GM18520 (cell line): Measurements from ENCODE around the gene NEDD4L.
"Not testable (repeated sequence)": the region's sequence is repeated elsewhere in the genome, so short reads cannot be mapped to it uniquely, and the experiment has no call there.

Experiments
- ATAC-seq: cut with Tn5 transposase; IDR thresholded peaks from one replicate; pipeline ENCODE4 v1.9.1; 2021; ENCODE audit not compliant: unreplicated experiment

NEDD4L gene

DNA sequence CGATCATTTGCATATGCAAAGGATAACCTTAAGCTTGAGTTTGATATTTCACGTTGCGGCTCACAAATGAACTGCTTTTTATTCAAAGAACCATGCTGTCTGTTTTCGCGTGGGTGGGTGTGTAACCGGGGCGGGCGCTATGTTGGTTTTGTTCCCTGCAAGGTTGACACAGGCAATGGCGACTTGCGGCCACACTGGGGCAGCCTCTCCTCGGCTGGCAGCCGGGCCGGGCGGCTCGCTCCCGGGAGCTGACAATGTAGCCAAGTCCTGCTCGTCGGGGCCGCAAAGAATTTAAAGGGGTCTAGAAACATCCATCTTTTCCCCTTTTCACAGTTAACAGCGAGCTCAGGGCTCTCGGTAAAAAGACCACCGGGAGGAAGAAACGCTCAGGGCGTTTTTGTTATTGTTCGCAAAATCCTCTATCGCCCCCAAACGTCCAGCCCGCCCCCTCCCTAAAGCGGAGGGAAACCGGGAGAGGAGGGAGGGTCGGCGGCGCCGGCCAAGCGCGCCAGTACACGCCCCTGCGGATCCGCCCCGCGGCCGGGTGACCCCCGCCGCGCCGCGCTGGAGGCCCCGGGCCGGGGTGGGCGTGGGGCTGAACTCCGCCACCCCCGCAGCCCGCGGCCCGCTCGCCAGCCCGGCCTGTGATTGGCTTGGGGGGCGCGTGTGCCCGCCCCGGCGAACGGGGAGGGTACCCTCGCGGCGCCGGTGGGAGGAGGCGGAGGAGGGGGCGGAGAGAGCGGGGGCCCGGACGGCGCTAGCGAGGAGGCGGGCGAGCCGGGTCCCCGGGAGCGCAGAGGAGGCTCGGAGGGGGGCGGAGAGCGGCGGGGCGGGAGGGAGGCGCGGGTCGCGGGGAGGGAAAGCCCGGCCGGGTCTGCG lies at the start of gene NEDD4L:
Gene NEDD4L, plus strand, starts transcription at position 736 of the 879 bp plus-strand sequence. CDS start 435 bp downstream, outside the sequence.
- peak; percentile 54 for ATAC-seq

DNA sequence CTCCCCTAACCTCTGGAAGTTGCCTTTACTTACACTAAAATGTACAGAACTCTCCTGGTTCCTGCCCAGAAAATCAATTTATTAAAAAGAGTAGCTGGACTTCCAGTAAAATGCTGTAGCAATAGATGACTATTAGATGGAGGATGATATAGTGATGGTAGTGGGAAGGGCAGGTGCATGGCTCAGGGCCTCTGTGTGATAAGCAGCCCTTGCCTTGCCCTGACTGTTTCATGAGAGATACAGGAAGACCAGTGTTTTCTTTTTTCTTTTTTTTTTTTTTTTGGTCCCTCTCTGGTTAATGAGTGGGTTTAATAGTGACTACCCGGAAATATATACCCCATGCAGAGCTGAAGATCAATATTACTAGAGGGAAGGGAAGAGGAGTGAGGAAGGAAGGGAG lies 48.7 kb upstream of the NEDD4L start:
- ATAC-seq = no peak

DNA sequence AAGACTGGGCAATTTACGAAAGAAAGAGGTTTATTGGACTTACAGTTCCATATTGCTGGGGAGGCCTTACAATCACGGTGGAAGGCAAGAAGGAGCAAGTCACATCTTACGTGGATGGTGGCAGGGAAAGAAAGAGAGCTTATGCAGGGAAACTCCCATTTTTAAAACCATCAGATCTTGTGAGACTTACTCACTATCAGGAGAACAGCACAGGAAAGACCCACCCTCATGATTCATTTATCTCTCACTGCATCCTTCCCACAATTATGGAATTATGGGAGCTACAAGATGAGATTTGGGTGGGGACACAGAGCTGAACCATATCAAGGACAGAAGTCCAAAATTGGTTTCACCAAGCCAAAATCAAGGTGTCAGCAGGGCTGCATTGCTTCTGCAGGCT lies 47.1 kb upstream of the NEDD4L start:
- not testable (repeated sequence) for ATAC-seq

DNA sequence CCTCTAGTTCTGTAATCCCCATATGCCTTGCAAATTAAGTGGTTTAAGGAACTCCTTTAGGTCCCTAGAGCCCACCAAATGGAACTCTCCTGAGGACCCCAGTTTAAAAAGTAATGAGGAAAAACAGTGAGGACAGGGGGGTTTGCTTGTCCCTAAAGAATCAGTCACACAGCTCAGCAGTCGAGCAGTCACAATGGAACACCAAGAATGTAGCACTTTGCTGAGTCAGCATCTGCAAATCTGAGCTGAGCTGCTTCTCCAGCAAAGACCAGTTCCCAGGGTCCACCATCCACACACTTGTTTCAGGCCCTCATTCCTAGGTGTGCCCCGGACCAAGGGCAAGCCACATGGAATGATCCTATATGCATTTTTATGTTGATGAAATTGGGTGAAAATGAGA lies 46.2 kb upstream of the NEDD4L start:
- ATAC-seq = no peak

DNA sequence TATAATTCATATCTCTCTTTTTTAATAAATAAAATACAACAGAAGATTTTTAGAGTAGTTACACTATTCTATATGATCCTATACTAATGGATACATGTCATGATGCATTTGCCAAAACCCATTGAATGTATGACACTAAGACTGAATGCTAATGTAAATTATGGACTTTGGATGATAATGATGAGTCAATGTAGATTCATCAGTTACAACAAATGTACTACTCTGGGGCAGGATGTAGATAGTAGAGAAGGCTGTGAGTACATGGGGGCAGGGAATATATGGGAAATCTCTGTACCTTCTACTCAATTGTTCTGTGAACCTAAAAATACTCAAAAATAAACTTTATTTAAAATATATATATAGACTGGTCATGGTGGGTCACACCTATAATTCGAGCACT lies 45.6 kb upstream of the NEDD4L start:
- ATAC-seq = no peak

DNA sequence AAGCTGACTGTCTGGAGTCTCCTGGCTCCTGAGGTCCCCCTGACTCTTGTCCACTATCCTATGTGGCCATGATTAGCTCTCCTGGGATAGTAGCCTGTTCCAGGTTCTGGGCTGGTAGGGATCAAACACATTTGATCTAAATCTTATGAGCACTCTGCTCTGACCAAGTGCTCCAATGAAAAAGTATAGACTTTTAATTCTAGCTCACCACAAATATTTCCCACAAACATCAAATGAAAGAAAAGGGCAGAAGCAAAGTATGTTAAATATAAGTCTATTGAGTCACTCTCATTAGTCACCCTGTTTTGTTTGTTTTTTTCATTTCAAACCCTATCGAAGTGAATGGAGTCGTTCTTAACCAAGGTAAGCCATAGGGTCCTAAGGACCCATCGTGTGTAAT lies 39.7 kb upstream of the NEDD4L start:
- ATAC-seq = no peak

DNA sequence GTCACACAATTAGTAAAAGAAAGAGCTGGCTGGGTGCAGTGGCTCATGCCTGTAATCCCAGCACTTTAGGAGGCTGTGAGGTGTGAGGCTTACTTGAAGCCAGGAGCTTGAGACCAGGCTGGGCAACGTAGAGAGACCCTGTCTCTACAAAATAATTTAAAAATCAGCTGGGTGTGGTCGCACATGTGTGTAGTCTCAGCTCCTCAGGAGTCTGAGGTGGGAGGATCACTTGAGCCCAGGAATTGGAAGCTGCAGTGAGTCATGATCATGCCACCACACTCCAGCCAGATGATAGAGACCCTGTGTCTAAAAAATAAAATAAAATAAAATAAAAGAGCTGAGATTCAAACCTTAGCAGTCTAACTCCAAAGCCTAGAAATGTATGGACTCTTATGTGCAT lies 39.0 kb upstream of the NEDD4L start:
- ATAC-seq = no peak

DNA sequence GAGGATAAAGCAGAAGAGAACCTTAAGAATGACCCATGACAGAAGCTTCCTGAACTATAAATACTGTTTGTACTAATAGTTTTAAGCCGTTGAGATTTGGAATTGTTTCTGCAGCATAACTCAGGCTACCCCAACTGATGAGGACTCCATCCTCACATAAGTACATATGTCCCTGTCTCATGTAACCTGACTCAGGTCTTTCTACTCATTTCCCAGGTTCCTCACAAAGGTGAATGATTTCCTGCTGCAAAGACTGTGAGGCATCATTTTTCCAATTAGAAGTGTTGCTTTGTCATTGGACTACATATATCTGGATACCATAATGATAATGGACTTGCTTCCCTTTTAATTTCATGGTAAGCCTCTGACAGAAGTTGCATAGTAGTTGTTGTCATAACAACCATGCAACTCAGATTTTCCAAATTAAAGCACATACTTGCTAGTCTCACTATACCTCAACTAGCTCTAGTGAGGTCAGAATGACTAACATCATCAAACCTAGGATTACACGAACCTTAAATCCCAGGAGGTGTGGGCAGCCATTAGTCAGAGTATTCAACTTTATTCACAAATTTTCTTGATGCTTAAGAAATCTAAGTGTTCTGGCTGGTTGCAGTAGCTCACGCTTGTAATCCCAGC lies 38.0 kb upstream of the NEDD4L start:
- ATAC-seq = no peak

DNA sequence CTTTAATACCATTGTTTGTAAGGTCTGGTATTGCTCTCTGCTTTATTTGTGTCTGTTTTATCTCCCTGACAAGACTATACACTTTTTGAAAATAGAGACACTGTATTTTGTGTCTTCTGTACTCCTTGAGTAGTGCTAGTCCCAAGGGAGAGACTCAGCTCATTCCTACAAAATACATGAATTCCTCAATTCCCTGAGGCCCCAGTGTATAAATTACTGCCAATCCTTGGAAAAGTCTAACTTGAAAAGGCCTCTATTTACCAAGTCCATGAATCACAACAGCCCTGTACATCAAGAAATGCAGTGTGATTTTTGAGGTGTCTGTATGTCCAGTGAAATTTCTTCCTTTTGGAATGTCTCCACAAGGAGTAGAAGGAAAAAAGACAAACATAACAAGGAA lies 34.9 kb upstream of the NEDD4L start:
- ATAC-seq = no peak

DNA sequence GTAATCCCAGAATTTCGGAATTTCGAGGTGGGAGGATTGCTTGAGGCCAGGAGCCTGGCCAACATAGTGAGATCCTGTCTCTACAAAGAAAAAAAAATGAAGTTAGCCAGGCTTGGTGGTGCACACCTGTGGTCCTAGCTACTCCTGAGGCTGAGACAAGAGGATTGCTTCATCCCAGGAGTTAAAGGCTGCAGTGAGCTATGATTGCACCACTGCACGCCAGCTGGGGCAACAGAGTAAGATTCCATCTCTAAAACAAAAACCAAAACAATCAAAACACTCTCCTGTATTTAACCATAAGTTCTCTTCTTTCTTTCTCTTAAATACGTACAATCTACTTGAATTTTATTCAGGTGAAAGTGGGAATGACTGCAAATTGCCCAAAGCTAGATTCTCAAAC lies 33.8 kb upstream of the NEDD4L start:
- no peak for ATAC-seq

DNA sequence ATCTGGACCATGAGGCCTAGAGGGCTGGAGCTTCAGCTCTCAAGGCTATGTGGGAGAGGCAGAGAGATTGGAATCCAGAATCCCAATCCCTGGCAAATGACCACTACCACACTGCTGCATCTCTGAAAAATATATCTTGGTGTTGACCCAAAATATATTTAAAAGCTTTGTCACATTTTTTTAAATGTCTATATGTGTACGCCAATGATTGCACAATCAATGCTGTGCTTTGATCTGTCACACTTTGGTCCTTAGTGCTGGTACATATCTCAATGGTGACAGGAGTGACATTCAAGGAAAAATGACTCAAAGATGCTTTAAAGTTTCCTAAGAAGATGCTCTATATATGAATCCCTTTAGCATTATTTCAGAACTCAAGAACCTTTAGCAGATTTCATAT lies 31.7 kb upstream of the NEDD4L start:
- ATAC-seq = no peak

DNA sequence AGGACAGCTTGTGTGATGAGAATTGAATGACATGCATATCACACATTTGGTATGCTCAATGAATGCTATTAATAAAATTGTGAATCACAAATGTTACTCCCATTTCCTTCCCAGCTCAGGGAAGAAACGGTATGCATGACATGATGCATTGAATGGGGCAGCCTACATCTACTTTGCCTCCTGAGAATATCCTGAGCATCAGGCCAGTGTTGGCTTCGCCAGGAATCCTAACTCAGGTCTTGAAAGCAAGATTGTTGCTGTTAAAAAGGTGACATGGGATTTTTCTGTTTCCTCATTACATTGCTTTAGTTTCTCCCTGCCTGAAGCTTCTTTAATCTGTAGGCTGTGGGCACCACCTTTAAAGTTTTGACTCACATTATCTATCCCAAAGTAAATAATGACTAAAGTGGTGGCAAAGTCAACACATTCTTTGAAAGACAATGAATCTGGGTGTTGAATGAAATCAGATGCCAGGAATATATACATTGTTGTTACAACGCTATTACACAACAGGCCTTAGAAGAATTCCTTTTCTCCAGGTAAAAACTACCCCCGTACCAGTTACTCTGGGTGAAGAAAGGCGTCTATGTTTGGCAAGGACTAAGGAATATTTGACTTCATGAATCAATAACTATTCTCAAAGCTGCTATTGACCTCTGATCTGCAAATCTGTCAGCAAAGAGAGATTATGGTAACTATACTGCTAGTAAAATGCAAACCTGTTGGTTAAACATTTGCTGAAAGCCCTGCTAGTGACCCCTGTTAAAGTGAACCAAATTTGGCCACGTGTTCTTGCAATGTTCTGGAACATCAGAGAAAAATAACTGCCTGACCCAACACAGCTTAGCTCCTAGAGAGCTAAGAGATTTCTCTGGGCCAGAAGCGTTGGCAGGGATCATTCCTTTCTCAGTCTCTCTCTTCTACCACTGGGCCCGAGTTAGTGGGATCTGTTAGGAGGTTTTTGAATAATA lies 30.5 kb upstream of the NEDD4L start:
- no peak for ATAC-seq

DNA sequence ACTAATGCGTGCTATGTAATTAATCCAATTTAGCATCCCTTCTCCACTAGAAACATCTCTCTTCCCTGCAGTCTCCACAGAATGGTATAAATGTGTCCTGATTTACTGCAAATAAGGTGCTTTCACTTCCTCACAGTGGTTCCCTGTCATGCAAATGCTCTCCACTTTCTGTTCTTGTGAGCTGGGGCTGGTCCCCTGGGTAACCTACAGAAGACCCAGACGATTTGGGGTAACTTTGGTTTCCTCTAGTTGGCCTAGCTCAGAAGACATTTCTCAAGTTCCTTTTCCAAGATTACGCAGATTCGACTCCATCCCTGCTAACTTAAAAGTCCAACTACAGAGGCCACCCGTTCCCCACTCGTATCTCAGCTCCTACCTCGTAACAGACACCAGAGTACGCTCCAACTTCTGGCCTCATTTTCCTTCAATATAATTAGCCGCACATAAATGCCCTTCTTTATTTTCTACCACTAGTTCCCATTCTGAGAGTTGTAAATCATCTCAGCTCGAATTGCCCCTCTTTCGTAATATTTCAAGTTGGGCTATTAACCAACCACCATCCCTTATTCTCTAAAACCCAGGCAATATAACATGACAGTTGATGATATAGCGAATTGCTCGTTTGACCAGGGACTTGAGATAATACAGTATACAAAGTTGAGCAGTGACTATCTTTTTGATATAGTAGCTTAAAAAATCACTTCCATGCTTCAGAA lies 28.8 kb upstream of the NEDD4L start:
- peak; percentile 96 for ATAC-seq

DNA sequence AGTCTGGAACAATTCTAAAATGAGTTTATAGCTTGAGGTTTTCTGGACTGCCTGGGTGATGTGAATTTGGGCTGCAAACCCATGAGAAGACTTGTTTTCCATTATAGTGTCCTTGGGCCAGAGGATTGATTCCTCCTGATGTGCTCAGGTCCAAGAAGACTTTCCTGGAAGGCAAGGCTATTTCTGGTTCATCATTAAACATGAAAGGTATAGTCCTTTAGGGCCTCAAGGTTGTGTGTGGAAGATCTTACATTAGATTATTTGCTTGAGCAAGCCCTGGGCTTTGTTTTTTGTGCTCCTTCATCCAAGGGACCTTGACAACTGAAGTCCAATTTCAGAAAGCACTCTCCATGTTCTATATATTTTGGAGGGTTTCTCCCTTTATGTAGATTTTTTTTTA lies 26.8 kb upstream of the NEDD4L start:
- ATAC-seq = no peak

DNA sequence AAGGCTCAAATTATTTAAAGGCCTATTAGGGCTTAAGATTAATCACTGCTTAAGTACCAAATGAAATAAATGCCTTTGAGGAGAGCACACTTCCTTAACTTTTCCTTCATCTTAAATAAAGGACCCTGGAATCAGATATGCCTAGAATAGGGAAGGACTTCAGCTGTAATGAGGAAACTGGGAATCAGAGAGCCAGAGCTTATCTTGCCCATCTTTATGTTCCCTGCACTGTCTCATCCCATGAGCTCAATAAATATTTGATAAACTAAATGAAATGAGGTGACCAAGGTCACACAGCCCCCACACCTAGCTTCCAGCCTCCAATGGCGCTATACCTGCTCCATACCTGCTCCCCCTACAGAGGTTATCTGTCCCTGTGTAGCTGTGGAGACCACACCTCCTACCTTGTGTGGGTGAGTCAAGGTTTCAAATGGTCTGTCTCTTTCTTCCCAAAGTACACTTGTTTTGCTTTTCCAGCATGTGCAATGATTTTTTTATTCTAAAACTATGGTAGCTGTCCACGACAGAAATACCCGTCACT lies 23.4 kb upstream of the NEDD4L start:
- ATAC-seq = no peak

DNA sequence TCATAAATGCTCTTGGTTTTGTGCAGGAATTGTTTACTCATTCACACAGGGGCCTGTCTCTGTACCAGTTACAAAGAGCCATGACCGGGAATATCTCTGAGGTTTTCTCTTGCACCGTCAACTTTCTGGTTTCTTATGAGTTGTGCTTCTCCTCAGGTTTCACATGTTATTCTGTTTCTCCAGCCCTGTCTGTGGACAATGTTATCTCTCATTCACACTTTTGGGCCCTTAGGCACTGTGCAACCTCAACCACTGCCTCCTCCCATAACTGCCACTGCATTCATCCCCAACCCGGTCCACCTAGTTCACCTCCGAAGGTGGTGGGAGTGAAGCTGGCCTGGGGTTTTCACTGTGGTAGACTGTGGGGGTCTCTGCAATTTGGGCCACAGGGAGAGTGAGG lies 22.5 kb upstream of the NEDD4L start:
- no peak for ATAC-seq

DNA sequence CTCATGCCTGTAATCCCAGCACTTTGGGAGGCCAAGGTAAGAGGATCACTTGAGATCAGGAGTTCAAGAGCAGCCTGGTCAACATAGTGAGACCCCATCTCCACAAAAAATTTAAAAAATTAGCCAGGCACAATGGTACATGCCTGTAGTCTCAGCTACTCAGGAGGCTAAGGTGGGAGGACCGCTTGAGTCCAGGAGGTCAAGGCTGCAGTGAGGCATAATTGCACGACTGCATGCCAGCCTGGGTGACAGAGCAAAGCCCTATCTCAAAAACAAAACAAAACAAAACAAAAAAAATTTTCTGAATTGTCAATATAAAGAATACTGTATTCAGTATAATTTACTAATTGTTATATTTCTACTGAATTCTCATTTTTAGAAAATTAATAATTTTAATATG lies 20.9 kb upstream of the NEDD4L start:
- ATAC-seq = no peak

DNA sequence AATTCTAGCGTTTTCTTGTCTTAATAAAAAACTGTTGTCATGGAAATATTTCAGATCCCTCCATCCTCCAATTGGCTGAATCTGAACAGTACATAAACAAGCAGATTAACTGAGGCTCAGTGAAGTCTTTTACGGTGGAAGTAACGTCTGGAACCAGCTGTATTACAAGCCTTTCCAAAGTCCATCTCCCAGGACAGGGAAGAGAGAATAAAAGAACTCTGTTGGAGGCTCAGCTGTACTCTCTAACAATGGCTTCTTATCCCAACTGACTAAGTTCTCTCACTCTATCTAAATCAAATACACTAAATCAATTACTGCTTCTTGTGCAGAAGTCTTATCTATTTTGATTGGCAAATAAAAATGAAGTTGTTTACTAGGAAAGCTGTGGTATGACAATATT lies 19.9 kb upstream of the NEDD4L start:
- no peak for ATAC-seq

DNA sequence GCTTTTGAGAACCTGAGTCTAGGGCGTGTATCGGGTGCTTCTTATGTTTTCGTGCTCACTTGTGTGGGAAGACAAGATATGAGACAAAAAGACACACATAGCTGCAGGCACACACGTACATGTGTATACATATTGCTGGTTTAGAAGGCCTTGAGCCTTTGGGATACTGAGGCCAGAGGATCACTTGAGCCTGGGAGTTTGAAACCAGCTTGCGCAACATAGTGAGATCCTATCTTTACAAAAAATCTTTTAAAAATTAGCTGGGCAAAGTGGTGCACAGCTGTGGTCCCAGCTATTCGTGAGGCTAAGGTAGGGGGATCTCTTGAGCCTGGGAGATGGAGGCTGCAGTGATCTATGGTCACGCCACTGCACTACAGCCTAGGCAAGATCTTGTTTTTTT lies 18.8 kb upstream of the NEDD4L start:
- ATAC-seq = no peak

DNA sequence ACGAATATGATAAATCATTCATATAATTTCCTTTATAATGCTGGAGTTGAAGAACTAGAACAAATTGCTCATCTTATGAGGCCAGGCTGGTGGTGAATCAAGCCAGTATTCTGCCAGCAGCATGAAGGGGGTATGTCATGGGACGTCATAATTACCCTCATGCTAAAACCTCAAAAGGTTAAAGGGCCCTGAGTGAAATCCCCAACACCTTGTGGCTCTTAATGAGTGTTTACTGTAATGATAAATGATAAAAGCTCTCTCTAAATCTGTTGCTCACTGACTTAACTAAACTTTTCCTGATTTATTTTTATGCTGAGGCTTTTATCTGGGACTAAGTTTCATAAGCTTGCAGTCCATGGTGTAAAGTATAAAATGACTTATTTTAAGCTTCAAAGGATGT lies 18.3 kb upstream of the NEDD4L start:
- no peak for ATAC-seq

DNA sequence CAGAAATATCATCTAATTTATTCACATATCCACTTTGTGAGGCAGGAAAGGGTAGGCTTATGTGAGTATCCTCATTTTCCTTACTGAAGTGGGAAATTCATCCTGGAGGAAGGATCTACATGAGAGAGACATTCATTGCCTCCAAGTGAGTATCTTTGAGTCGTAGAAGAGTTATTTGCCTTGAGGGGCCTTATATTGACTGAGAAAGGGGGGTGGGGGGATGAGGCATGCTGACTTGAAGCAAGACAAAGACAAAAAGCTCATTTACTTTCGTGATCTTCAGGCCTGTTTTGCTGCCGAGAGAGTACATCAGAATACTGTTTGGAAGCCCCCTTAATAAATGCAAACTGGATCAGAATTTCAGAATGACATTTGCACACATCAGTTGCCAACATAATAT lies 17.6 kb upstream of the NEDD4L start:
- no peak for ATAC-seq
